Ishikawa (cell line): ENCODE data around the gene HNF1B.

Experiments
- CEBPB ChIP-seq: IDR thresholded peaks from 2 replicates; pipeline ENCODE4 v1.6.1; 2012
- CREB1 ChIP-seq: IDR thresholded peaks from 2 replicates; pipeline ENCODE4 v1.6.1; 2012; ENCODE audit warnings: low read depth
- EGR1 ChIP-seq: IDR thresholded peaks from 2 replicates; pipeline ENCODE4 v1.6.1; 2012
- EP300 ChIP-seq: IDR thresholded peaks from 2 replicates; pipeline ENCODE4 v1.6.1; 2012; ENCODE audit warnings: borderline replicate concordance
- FOXM1 ChIP-seq: IDR thresholded peaks from 2 replicates; pipeline ENCODE4 v1.6.1; 2012; ENCODE audit warnings: low read depth, borderline replicate concordance
- MAX ChIP-seq: IDR thresholded peaks from 2 replicates; pipeline ENCODE4 v1.6.1; 2012
- NFIC ChIP-seq: IDR thresholded peaks from 2 replicates; pipeline ENCODE4 v1.6.1; 2012
- RAD21 ChIP-seq: IDR thresholded peaks from 2 replicates; pipeline ENCODE4 v1.6.1; 2012; ENCODE audit warnings: low read depth
- REST ChIP-seq: IDR thresholded peaks from 2 replicates; pipeline ENCODE4 v1.6.1; 2012; ENCODE audit warnings: low read depth, mild to moderate bottlenecking
- TEAD4 ChIP-seq: IDR thresholded peaks from 2 replicates; pipeline ENCODE4 v1.6.1; 2012
- YY1 ChIP-seq: IDR thresholded peaks from 2 replicates; pipeline ENCODE4 v1.6.1; 2012; ENCODE audit warnings: low read depth

- TF ChIP-seq TEAD4 (no peak), YY1 (no peak), MAX (no peak), RAD21 (no peak), CEBPB (no peak), FOXM1 (no peak), EP300 (no peak), NFIC (no peak), CREB1 (no peak), EGR1 (no peak), REST (no peak)
Measured at GRCh38 chr17:37659925-37660324, 84.9 kb downstream of the HNF1B start.
